ENCODE results near the gene DIP2C.

GRCh38 chr10:378930-379704 is 310.4 kb downstream of the DIP2C start:
- TF ChIP-seq, protein P1, sequence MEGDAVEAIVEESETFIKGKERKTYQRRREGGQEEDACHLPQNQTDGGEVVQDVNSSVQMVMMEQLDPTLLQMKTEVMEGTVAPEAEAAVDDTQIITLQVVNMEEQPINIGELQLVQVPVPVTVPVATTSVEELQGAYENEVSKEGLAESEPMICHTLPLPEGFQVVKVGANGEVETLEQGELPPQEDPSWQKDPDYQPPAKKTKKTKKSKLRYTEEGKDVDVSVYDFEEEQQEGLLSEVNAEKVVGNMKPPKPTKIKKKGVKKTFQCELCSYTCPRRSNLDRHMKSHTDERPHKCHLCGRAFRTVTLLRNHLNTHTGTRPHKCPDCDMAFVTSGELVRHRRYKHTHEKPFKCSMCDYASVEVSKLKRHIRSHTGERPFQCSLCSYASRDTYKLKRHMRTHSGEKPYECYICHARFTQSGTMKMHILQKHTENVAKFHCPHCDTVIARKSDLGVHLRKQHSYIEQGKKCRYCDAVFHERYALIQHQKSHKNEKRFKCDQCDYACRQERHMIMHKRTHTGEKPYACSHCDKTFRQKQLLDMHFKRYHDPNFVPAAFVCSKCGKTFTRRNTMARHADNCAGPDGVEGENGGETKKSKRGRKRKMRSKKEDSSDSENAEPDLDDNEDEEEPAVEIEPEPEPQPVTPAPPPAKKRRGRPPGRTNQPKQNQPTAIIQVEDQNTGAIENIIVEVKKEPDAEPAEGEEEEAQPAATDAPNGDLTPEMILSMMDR (IDR thresholded peaks at IDR 0.05): no peak
- no peak for TF ChIP-seq EZH2 (IDR thresholded peaks at IDR 0.05; ENCODE audit: borderline replicate concordance, insufficient read depth, low read depth, low read length, poor library complexity, severe bottlenecking)
